Measurements from ENCODE around the gene TRIM26.

- TF ChIP-seq CTCF (IDR thresholded peaks at IDR 0.05; ENCODE audit: insufficient read depth, low read length, poor library complexity, severe bottlenecking) = no peak
- no peak for TF ChIP-seq EZH2phosphoT487 (conservative IDR thresholded peaks at IDR 0.05; ENCODE audit: low read length)
Measured at GRCh38 chr6:30143780-30144179, 69.4 kb downstream of the TRIM26 start.

All from SU-DHL-6 (cell line).